ENCODE measurements around the gene GPC6.

GPC6 gene

DNA sequence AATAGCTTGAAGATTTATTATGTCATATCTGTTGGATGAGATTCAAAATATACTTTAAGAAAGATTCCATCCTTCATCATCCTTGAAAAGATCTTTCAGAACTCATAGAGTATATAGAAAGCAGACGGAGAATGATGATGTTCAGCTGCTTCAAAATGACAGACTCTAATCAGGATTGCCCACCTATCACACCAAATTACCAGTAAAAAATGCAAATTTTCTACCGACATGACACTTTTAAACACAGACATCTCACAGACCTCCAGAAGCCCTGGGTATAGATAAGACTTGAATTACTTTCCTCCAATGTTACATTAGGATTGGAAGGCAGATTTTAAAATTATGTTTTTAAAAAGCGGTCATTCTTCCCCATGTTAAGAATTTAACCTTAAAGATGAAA is 235.5 kb downstream of the GPC6 start:
- no peak overlapping the region for H2AFZ ChIP-seq (ENCODE audit: low read length)
- no peaks in the 10 kb centered on the region for H4K20me1 ChIP-seq (ENCODE audit: insufficient read depth, low read length)
- no peak overlapping the region for H3K27ac ChIP-seq (ENCODE audit: low read depth, low read length, poor library complexity, severe bottlenecking)
- H3K4me2 ChIP-seq (ENCODE audit: low read length): no peak overlapping the region
- H3K9ac ChIP-seq (ENCODE audit: low read length): no peak overlapping the region
- no peaks in the 10 kb centered on the region for H3K36me3 ChIP-seq (ENCODE audit: insufficient read depth, low read length)
- no peaks in the 10 kb centered on the region for H3K27me3 ChIP-seq (ENCODE audit: insufficient read depth, low read length)
- H3K4me1 ChIP-seq (ENCODE audit: insufficient read depth, low read length, severe bottlenecking): no peaks in the 10 kb centered on the region
- no peaks in the 10 kb centered on the region for H3K79me2 ChIP-seq (ENCODE audit: insufficient read depth, low read length)
- H3K9me3 ChIP-seq (ENCODE audit: low read length): no peaks in the 10 kb centered on the region
- no peaks in the 10 kb centered on the region for H3F3A ChIP-seq (ENCODE audit: insufficient read depth, low read length)
- TF ChIP-seq CTCF (IDR thresholded peaks at IDR 0.05; ENCODE audit: low read length) (no peak), EZH2 (IDR thresholded peaks at IDR 0.05; ENCODE audit: borderline replicate concordance, low read length) (no peak)
- H3K9me2 ChIP-seq (ENCODE audit: low read depth, low read length): no peaks in the 10 kb centered on the region
- no peak overlapping the region for H3K4me3 ChIP-seq (ENCODE audit: low read depth, low read length, poor library complexity, severe bottlenecking)

- Histone ChIP-seq H3K9ac (ENCODE audit: low read length) (no peak overlapping the region), H3K9me2 (ENCODE audit: low read depth, low read length) (no peaks in the 10 kb centered on the region), H3F3A (ENCODE audit: insufficient read depth, low read length) (no peaks in the 10 kb centered on the region), H3K4me3 (ENCODE audit: low read depth, low read length, poor library complexity, severe bottlenecking) (no peak overlapping the region), H2AFZ (ENCODE audit: low read length) (no peak overlapping the region), H4K20me1 (ENCODE audit: insufficient read depth, low read length) (no peaks in the 10 kb centered on the region), H3K9me3 (ENCODE audit: low read length) (no peaks in the 10 kb centered on the region), H3K79me2 (ENCODE audit: insufficient read depth, low read length) (no peaks in the 10 kb centered on the region), H3K27ac (ENCODE audit: low read depth, low read length, poor library complexity, severe bottlenecking) (no peak overlapping the region), H3K4me1 (ENCODE audit: insufficient read depth, low read length, severe bottlenecking) (no peaks in the 10 kb centered on the region), H3K27me3 (ENCODE audit: insufficient read depth, low read length) (no peaks in the 10 kb centered on the region), H3K36me3 (ENCODE audit: insufficient read depth, low read length) (no peaks in the 10 kb centered on the region), H3K4me2 (ENCODE audit: low read length) (no peak overlapping the region)
- TF ChIP-seq EZH2 (IDR thresholded peaks at IDR 0.05; ENCODE audit: borderline replicate concordance, low read length): no peak
- no peak for TF ChIP-seq CTCF (IDR thresholded peaks at IDR 0.05; ENCODE audit: low read length)
Observed at GRCh38 chr13:93466502-93467036, 240.0 kb downstream of the GPC6 start.

GRCh38 chr13:93467175-93467574 is 240.6 kb downstream of the GPC6 start:
- no peak for TF ChIP-seq EZH2 (IDR thresholded peaks at IDR 0.05; ENCODE audit: borderline replicate concordance, low read length)
- no peak for TF ChIP-seq CTCF (IDR thresholded peaks at IDR 0.05; ENCODE audit: low read length)
- no peaks in the 10 kb centered on the region for H3K4me1 ChIP-seq (ENCODE audit: insufficient read depth, low read length, severe bottlenecking)
- H3K9ac ChIP-seq (ENCODE audit: low read length): no peak overlapping the region
- H3K27me3 ChIP-seq (ENCODE audit: insufficient read depth, low read length): no peaks in the 10 kb centered on the region
- no peak overlapping the region for H3K27ac ChIP-seq (ENCODE audit: low read depth, low read length, poor library complexity, severe bottlenecking)
- H3K79me2 ChIP-seq (ENCODE audit: insufficient read depth, low read length): no peaks in the 10 kb centered on the region
- no peaks in the 10 kb centered on the region for H3K9me3 ChIP-seq (ENCODE audit: low read length)
- H2AFZ ChIP-seq (ENCODE audit: low read length): no peak overlapping the region
- H3K9me2 ChIP-seq (ENCODE audit: low read depth, low read length): no peaks in the 10 kb centered on the region
- H3K4me2 ChIP-seq (ENCODE audit: low read length): no peak overlapping the region
- no peaks in the 10 kb centered on the region for H3F3A ChIP-seq (ENCODE audit: insufficient read depth, low read length)
- H3K4me3 ChIP-seq (ENCODE audit: low read depth, low read length, poor library complexity, severe bottlenecking): no peak overlapping the region
- no peaks in the 10 kb centered on the region for H3K36me3 ChIP-seq (ENCODE audit: insufficient read depth, low read length)
- H4K20me1 ChIP-seq (ENCODE audit: insufficient read depth, low read length): no peaks in the 10 kb centered on the region

All from OCI-LY1 (cell line).